LNCaP clone FGC (cell line): ENCODE results near the gene GLIS1.

Source experiments
- DNase-seq: peaks from one replicate; pipeline ENCODE4 v3.0.0-alpha.2; 2011; ENCODE audit warnings: low read depth
- H3K4me3 ChIP-seq: 2 replicates; pipeline ENCODE4 v1.5.1; 2011; ENCODE audit warnings: mild to moderate bottlenecking, low read depth, low read length, control low read depth
- CTCF ChIP-seq: IDR thresholded peaks from 2 replicates; pipeline ENCODE4 v1.5.1; 2012; ENCODE audit warnings: mild to moderate bottlenecking; ENCODE audit not compliant: control insufficient read depth, insufficient read depth; ENCODE audit errors: extremely low read depth

The GLIS1 gene

GRCh38 chr1:53540604-53541262 lies 198.2 kb downstream of the GLIS1 start:
- no peak for DNase-seq
- no peak for TF ChIP-seq CTCF
- no peak overlapping the region for H3K4me3 ChIP-seq

GRCh38 chr1:53539711-53540603 lies 199.0 kb downstream of the GLIS1 start:
- no peak for DNase-seq
- no peak overlapping the region for H3K4me3 ChIP-seq
- TF ChIP-seq CTCF: no peak

- TF ChIP-seq CTCF: no peak
- no peak overlapping the region for H3K4me3 ChIP-seq
- DNase-seq: no peak
Measured at GRCh38 chr1:53539226-53539625, 199.7 kb downstream of the GLIS1 start.

GRCh38 chr1:53536606-53537005 lies 202.4 kb downstream of the GLIS1 start:
- DNase-seq: no peak
- TF ChIP-seq CTCF: no peak
- H3K4me3 ChIP-seq: no peak overlapping the region

- H3K4me3 ChIP-seq: no peak overlapping the region
- DNase-seq: no peak
- TF ChIP-seq CTCF: no peak
Measured at GRCh38 chr1:53535846-53536245, 203.1 kb downstream of the GLIS1 start.

GRCh38 chr1:53535226-53535625 lies 203.7 kb downstream of the GLIS1 start:
- no peak overlapping the region for H3K4me3 ChIP-seq
- TF ChIP-seq CTCF: no peak
- DNase-seq: no peak

GRCh38 chr1:53532912-53533311 lies 206.1 kb downstream of the GLIS1 start:
- no peak for DNase-seq
- no peak overlapping the region for H3K4me3 ChIP-seq
- TF ChIP-seq CTCF: no peak
